VCaP (cell line): ENCODE data around the gene MYO5C.

Experiments used
- H3K27ac ChIP-seq: fragments of 450-650 bp; 2 replicates; pipeline ENCODE4 v1.5.1; 2017
- TF ChIP-seq, protein P1 (sequence below): fragments of 450-650 bp; conservative IDR thresholded peaks from 2 replicates; pipeline ENCODE4 v1.5.1; 2017; ENCODE audit warnings: mild to moderate bottlenecking, moderate library complexity

Gene MYO5C

GRCh38 chr15:52337198-52337853 lies 41.7 kb upstream of the MYO5C start:
- TF ChIP-seq, protein P1, sequence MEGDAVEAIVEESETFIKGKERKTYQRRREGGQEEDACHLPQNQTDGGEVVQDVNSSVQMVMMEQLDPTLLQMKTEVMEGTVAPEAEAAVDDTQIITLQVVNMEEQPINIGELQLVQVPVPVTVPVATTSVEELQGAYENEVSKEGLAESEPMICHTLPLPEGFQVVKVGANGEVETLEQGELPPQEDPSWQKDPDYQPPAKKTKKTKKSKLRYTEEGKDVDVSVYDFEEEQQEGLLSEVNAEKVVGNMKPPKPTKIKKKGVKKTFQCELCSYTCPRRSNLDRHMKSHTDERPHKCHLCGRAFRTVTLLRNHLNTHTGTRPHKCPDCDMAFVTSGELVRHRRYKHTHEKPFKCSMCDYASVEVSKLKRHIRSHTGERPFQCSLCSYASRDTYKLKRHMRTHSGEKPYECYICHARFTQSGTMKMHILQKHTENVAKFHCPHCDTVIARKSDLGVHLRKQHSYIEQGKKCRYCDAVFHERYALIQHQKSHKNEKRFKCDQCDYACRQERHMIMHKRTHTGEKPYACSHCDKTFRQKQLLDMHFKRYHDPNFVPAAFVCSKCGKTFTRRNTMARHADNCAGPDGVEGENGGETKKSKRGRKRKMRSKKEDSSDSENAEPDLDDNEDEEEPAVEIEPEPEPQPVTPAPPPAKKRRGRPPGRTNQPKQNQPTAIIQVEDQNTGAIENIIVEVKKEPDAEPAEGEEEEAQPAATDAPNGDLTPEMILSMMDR, result no peak
- H3K27ac ChIP-seq, result no peak overlapping the region

GRCh38 chr15:52336529-52336928 lies 40.9 kb upstream of the MYO5C start:
- H3K27ac ChIP-seq, result no peak overlapping the region

DNA sequence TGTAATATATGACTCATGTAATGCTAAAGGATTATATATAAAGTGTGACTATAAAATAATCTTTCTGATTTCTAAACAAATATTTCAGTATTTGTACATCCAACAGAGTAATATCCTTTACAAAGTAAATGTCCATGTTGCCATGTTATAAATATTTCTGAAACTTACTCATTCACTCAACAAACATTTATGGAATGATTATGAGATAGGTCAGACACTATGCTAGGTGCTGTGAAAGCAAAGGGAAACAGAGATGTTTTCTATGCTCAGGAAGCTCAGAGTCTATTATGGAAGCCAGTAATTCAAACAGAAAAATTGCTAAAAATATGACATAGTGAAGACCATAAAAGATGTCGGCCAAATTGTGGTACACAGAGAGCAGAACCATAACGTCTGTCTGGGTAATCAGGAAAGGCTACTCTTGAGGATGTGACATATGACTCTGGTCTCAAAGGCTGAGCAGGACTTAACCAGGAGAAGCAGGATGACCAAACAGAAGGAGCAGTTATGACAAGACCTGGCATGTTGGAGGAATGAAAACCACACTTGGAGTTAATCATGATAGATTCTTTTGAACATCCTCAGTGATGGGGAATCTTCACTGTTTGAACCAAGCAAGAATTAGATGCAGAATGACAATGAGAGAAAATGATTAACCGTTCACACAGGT lies 39.0 kb upstream of the MYO5C start:
- no peak overlapping the region for H3K27ac ChIP-seq
- TF ChIP-seq, protein P1, result no peak

More at GRCh38 chr15:52336529-52336928, 40.9 kb upstream of the MYO5C start:
- TF ChIP-seq, protein P1, result peak; percentile 49

- TF ChIP-seq, protein P1, result peak; percentile 82
- peak overlapping the region; percentile 68 for H3K27ac ChIP-seq
Measured at GRCh38 chr15:52331490-52332240, 36.1 kb upstream of the MYO5C start.

GRCh38 chr15:52329987-52330386 lies 34.4 kb upstream of the MYO5C start:
- no peak overlapping the region for H3K27ac ChIP-seq

DNA sequence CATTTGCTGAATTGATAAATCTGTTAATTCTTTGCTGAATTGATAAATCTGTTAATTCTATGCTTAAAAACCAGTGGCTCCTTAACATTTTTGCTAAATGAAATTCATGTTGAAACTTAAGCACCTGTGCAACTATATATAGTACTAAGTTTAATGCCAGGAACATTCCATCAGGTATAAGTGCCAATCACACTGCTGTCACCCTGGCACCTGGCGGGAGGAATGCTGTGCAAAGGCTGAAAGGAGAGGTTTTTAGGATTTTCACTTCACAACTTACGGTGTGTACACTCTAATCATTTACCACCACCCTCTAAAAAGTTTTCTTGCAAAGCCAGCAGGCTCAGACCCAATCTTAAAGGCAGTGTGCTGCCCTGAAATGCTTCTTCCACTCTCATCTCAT lies 33.5 kb upstream of the MYO5C start:
- no peak overlapping the region for H3K27ac ChIP-seq
- TF ChIP-seq, protein P1, result no peak

More at GRCh38 chr15:52329987-52330386, 34.4 kb upstream of the MYO5C start:
- TF ChIP-seq, protein P1, result no peak

DNA sequence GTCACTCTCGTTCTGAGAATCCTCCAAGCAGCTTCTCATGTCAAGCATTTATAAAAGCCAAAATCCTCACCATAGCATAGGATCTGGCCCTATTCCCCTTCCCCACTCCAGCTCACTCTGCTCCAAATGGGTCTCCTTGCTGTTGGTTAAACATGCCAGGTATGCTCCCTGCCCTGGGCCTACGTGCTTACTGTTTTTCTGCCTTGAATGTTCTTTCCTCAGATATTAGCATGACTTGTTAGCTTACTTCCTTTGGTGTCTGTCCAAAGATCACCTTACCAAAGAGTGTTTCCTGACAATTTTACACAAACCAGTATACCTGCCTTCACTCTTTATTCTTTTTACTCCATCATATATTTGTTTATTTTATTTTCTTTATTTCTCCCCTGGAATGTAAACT lies 33.1 kb upstream of the MYO5C start:
- no peak overlapping the region for H3K27ac ChIP-seq
- TF ChIP-seq, protein P1, result no peak
